ENCODE results near the gene TTC28.

The TTC28 gene

DNA sequence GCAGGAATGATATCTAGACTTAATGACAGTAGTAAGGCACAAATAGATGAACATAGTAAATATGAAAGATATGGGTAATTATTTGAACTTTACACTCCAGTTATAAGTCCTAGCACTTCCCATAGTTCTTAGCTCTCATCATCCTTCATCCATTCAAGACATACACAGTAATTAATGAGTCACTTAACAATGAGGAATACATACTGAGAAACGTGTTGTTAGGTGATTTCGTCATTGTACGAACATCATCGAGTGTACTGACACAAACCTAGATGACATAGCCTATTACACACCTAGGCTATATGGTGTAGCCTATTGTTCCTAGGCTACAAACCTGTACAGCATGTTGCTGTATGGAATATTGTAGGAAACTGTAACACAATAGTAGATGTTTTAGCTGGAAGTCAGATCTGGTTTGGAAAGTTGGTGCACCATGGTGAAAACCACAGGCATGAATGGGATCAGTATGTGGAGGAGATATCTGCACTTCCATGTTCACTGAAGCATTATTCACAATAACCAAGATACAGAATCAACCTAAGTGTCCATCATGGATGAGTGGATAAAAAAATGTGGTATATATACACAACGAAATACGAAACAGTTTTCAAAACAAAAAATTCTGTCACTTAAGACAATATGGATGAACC is 530.7 kb downstream of the TTC28 start:
- DNase-seq: no peak
- intact Hi-C loops (cut with DNase I): no loop called here

DNA sequence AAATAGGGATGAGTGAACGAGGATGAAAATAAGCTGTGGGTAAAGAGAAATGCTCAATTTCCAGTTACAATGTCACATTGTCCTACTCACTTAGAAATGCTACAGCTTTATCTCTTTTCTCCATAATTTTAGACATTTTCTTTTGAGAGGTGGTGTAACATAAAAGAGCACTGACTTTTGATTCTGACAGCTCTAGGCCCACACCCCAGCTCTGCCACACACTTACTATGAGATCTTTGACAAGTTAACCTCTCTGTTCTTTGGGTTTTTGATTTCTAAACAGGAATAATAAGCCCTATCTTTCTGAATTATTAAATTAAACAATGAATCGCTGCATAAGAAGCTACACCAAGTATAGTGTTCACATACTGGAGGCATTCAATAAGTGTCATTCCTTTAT is 532.2 kb downstream of the TTC28 start:
- DNase-seq: peak in 15 of 42 donors; percentile 13 to 73 (median 37)
- intact Hi-C loops (cut with DNase I): no loop called here

DNA sequence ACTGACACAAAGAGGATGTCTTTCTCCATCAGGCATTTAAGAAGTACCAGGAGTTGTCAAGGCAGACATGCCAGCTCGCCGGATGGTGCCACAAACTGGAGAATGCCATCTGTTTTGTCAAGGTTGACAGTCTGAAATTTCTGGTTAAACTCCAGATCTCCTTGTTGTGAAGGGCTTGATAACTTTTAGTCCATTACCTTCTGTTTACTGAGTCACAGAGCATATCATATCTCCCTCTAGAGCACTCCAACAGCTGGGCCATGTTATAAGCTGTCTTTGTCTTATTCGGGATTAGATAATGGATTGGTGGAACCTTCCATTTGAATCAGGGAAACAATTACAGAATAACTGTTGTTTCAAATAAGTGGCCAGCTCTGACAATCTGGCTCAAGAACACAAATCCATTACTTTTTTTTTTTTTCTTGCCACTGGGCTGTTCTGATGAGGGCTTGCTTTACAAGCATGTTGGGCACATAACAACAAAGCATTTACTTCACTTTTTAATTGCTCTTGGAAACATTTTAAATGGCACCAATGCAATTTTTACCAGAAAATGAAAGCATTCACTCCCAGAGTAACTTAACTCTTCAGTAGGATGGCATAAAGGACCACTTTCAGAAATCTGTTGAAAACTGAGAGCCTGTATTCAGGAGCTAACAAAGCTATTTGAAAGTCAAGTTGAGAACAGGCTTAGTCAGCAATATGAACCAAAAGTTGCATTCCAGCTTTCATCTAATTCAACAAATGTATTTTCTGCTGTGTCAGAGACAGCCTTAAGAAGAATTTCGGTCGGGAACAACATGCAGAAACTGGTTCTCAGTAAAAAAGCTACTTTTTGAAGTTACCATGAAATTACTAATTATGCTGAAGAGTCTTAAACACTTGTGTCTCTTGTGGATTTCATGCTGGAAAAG is 533.0 kb downstream of the TTC28 start:
- DNase-seq: peak in 2 of 42 donors; percentile 15 to 27
- intact Hi-C loops (cut with DNase I): no loop called here

- intact Hi-C loops (cut with DNase I): no loop called here
- no peak for DNase-seq
Measured at GRCh38 chr22:28143961-28144745, 535.5 kb downstream of the TTC28 start.

DNA sequence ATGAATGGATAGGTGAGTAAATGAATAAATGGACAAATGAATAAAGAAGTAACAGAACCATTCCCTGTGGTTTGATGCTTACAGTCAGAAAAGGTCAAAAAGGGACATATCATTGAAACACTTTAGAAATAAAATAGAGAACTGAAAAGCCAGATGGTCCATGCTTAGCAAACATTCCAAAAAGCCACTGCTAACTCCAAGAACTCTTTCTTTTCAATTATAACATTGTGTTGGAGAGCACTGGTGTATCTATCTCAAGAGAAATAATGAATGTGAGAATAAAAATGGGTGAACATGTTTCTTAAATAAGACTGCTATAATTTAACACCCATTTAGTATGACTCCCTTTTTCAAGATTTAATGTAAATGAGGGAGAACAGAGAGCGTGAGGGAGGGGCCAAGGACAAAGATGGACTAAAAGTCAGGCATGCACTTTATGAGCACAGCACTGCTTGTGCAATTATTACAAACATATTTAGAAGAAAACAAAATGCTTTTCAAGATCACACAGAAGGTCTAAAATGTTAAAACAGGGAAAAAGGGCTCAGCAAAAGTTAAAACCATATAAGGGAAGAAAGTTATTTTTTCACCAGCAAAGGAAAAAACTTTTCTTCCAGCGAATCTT is 536.3 kb downstream of the TTC28 start:
- intact Hi-C loops (cut with DNase I): no loop called here
- no peak for DNase-seq

- intact Hi-C loops (cut with DNase I): no loop called here
- DNase-seq: no peak
Measured at GRCh38 chr22:28142361-28142961, 537.2 kb downstream of the TTC28 start.

GRCh38 chr22:28141614-28142013 is 538.0 kb downstream of the TTC28 start:
- DNase-seq: no peak
- intact Hi-C loops (cut with DNase I): no loop called here

DNA sequence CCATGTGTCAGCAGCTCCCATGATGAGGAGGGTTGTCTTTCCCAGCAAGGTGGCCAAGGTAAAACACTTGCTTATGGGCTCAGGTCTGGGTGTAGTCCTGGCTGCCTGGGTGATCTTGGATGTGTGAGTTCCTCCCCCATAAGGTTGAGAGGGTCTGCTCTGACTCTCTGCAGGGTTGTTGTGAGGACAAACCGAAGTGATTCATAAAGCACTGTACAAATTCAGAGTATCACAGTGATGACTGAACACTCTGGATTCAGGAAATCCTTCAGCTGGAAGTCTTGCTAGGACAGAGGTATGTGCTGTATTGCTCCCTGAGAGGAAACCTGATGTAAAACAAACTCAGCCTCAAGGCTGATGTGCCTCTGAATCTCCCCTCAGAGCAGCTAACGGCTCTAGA is 539.7 kb downstream of the TTC28 start:
- intact Hi-C loops (cut with DNase I): no loop called here
- DNase-seq: no peak

DNA sequence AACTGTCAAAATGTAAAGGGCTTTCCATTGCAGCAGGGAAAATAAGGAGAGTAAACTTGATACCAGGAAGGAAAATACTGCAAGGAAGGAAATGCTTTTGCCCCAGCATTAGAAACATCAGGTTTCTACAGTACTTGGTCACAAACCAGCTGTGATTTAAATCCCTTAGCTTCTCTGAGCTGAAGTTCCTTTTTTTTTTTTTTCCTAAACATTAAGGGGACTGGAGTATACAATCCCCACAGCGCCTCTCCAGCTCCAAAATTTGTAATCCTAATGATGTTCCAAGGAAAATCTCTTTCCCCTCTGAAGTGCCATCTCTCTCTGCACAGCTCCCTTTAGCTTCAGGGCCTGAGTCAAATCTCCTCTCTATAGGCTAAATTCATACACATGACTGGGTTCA is 540.1 kb downstream of the TTC28 start:
- intact Hi-C loops (cut with DNase I): no loop called here
- no peak for DNase-seq

DNA sequence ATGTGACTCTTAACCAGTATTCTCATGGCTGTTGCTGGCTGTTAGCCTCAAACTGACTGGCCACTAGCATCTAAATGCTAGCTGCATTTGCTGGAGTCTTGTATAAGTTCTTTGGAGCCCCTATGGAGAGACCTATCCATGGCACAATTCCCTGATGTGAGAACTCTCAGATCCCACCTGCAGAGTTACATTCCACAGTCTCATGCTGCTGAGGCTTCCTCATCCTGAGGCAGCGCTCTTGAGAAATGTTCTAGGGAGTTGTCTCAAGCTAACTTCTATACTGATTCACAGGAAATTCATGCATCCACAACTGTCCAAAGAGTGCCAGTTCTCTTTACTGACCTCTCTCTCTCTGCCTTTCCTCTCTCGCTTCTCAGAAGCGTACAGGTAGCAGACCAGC is 542.6 kb downstream of the TTC28 start:
- no peak for DNase-seq
- intact Hi-C loops (cut with DNase I): no loop called here

- no peak for DNase-seq
- intact Hi-C loops (cut with DNase I): no loop called here
Measured at GRCh38 chr22:28132466-28132865, 547.2 kb downstream of the TTC28 start.

DNA sequence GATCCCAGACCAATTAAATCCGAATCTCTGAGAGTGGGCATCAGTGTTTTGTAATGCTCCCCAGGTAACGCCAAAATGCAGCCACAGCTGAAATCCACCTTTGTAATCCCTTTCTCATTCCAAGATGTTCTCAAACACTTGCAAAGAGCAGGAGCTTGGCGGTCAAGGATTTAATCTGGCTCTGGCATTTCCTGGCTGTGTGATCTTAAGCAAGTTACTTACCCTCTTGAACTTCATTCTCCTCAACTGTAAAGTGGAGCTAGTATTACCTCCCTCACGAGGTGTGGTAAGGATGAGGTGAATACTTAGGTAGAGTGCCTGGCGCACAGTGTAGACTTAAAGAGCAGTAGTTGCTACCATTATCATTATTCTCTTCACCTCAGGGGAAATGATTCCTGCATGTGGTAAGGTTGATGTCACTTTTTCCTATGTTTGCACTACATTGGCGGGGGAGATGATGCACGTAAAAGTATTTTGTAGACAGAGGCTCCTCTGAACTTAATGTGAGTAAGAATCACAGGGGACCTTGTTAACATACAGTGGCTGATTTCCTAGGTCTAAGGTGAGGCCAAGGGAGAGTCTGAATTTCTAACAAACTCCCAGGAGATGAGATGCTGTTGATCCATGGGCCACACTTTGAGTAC is 550.2 kb downstream of the TTC28 start:
- DNase-seq: no peak
- intact Hi-C loops (cut with DNase I): no loop called here

- no peak for DNase-seq
- intact Hi-C loops (cut with DNase I): no loop called here
Measured at GRCh38 chr22:28128827-28129226, 550.8 kb downstream of the TTC28 start.

- intact Hi-C loops (cut with DNase I): no loop called here
- DNase-seq: no peak
Measured at GRCh38 chr22:28125799-28126198, 553.8 kb downstream of the TTC28 start.

GRCh38 chr22:28123989-28124766 is 555.5 kb downstream of the TTC28 start:
- intact Hi-C loops (cut with DNase I): no loop called here
- no peak for DNase-seq

GRCh38 chr22:28120691-28121592 is 558.7 kb downstream of the TTC28 start:
- DNase-seq: no peak
- intact Hi-C loops (cut with DNase I): no loop called here
